ENCODE data around the gene ENOPH1. TPM values are rescaled to one million over a fixed set of nuclear protein-coding genes. Genes with fewer than 3 reads are reported as not detected.

The ENOPH1 gene
- total RNA-seq, 2 experiments from 2014 or later, result 17.9 to 19.4 TPM

DNA sequence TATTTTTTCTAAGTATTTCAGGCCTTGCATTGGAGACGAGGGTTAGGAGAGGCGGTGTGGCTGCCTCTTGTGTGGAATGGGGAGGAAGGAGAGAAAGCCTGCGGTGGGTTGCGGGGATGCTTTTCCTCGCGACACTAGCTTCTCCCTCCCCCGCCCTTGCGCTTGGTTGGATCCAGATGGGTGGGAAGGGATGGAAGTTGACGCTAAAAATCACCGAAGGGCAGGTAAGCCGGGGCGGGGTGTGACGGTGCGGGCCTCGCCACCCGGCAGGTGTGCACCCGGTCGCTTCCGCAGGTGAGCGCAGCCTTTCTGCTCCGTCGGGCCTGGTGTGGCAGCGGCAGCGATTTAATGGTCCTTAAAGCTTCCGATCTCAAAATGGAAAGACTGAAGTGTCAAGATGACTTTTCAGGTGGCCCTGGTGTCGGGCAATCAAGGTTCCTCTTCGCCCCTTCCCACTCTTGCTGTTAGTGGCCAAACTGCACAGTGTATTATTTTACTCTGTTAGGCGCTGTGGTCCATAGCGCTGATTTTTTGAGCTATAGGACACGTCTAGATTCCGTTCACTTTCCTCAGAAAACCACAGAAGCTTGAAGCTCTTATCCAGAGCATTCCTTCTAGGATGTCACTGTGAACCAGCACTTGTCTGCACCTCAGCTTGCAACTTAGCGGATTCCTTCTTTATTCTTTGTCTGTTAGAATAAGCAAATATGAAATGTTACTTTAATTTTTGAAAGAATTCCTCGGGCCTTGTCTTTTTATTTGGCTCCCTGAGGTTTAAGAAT, 765 bp downstream of the ENOPH1 start:
- peaks cover 78% of the 10 kb centered on the region for H3K4me1 Mint-ChIP-seq (ENCODE audit: low read depth)
- TF ChIP-seq, protein P1, sequence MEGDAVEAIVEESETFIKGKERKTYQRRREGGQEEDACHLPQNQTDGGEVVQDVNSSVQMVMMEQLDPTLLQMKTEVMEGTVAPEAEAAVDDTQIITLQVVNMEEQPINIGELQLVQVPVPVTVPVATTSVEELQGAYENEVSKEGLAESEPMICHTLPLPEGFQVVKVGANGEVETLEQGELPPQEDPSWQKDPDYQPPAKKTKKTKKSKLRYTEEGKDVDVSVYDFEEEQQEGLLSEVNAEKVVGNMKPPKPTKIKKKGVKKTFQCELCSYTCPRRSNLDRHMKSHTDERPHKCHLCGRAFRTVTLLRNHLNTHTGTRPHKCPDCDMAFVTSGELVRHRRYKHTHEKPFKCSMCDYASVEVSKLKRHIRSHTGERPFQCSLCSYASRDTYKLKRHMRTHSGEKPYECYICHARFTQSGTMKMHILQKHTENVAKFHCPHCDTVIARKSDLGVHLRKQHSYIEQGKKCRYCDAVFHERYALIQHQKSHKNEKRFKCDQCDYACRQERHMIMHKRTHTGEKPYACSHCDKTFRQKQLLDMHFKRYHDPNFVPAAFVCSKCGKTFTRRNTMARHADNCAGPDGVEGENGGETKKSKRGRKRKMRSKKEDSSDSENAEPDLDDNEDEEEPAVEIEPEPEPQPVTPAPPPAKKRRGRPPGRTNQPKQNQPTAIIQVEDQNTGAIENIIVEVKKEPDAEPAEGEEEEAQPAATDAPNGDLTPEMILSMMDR (IDR thresholded peaks at IDR 0.05), result no peak
- peak; percentile 11 for ATAC-seq (ENCODE audit: poor library complexity)
- Histone ChIP-seq H3K27me3 (ENCODE audit: control insufficient read depth in 1 of 2, insufficient read depth in 2 of 2, low read length in 2 of 2) (no peaks in the 10 kb centered on the region), H3K9me3 (ENCODE audit: control insufficient read depth in 1 of 2, insufficient read depth in 1 of 2, low read length in 2 of 2) (no peaks in the 10 kb centered on the region), H3K36me3 (ENCODE audit: insufficient read depth, low read length) (peaks cover 25% of the 10 kb centered on the region), H3K4me3 (ENCODE audit: low read length) (peak overlapping the region; percentile 93), H3K4me1 (ENCODE audit: insufficient read depth, low read length) (peaks cover 36% of the 10 kb centered on the region), H3K27ac (ENCODE audit: low read depth in 1 of 2, low read length in 2 of 2) (peak overlapping the region; percentile 98 to 99)
- ChIA-PET POLR2A (interaction anchor here (1.0 to 5.8 kb wide), 8 partner anchors 9 to 1023 kb away, joined by 3 to 277 read pairs (median 4); partner anchors contain the start of genes COPS4, HELQ, HNRNPD and MRPS18C), CTCF (interaction anchor here (1.7 kb wide), 1 partner anchor 52 kb away, joined by 6 read pairs; no protein-coding TSS in a partner anchor)
- intact Hi-C loops (cut with DNase I, micrococcal nuclease), result loop anchor here (2.0 to 10.0 kb wide), 5 partner anchors 146 to 1054 kb away; partner anchors contain the start of genes ABRAXAS1 (in 1 of the 2), COPS4 (in 1 of the 2), HELQ (in 1 of the 2) and MRPS18C (in 1 of the 2)
- peak; percentile 17 to 74 (median 45) for DNase-seq
- peaks cover 4% of the 10 kb centered on the region for H3K27me3 Mint-ChIP-seq
- peaks cover 74% of the 10 kb centered on the region for H3K36me3 Mint-ChIP-seq (ENCODE audit: low read depth)
- H3K27ac Mint-ChIP-seq, result peak overlapping the region; percentile 99
- no peaks in the 10 kb centered on the region for H3K9me3 Mint-ChIP-seq
- peak overlapping the region; percentile 100 for H3K4me3 Mint-ChIP-seq

DNA sequence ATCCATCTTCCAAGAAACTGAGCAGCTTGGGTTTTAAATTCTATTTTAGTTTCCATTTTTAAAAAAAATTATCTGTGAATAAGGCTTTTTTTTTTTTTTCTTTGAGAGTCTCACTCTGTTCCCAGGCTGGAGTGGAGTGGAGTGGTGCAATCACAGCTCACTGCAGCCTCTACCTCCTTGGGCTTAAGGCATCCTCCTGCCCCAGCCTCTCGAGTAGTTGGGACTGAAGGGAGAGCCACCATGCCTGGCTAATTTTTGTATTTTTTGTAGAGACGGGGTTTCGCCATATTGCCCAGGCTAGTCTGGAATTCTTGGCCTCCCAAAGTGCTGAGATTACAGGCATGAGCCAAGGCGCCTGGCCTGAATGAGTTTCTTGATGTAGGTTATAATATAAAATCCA, 1.4 kb downstream of the ENOPH1 start:
- no peaks in the 10 kb centered on the region for H3K9me3 ChIP-seq (ENCODE audit: control insufficient read depth in 1 of 2, insufficient read depth in 1 of 2, low read length in 2 of 2)
- Mint-ChIP-seq H3K9me3 (no peaks in the 10 kb centered on the region), H3K4me1 (ENCODE audit: low read depth) (peaks cover 76% of the 10 kb centered on the region), H3K27ac (peak overlapping the region; percentile 99), H3K4me3 (peak overlapping the region; percentile 100), H3K36me3 (ENCODE audit: low read depth) (peaks cover 71% of the 10 kb centered on the region), H3K27me3 (peaks cover 4% of the 10 kb centered on the region)
- TF ChIP-seq, protein P1 (IDR thresholded peaks at IDR 0.05), result no peak
- peaks cover 22% of the 10 kb centered on the region for H3K36me3 ChIP-seq (ENCODE audit: insufficient read depth, low read length)
- H3K27me3 ChIP-seq (ENCODE audit: control insufficient read depth in 1 of 2, insufficient read depth in 2 of 2, low read length in 2 of 2), result no peaks in the 10 kb centered on the region
- peaks cover 37% of the 10 kb centered on the region for H3K4me1 ChIP-seq (ENCODE audit: insufficient read depth, low read length)
- DNase-seq (no peak), ATAC-seq (ENCODE audit: poor library complexity) (no peak)
- no peak overlapping the region for H3K27ac ChIP-seq (ENCODE audit: low read depth in 1 of 2, low read length in 2 of 2)
- ChIA-PET POLR2A (interaction anchor here (1.0 to 5.8 kb wide), 5 partner anchors 9 to 960 kb away, joined by 3 to 277 read pairs (median 4); partner anchors contain the start of genes COPS4 and HNRNPD), CTCF (interaction anchor here (0.7 to 1.7 kb wide), 2 partner anchors 34 to 52 kb away, joined by 3 to 6 read pairs; no protein-coding TSS in a partner anchor)
- intact Hi-C loops (cut with DNase I, micrococcal nuclease), result loop anchor here (2.0 to 10.0 kb wide), 5 partner anchors 147 to 1053 kb away; partner anchors contain the start of genes ABRAXAS1 (in 1 of the 2), COPS4 (in 1 of the 2), HELQ (in 1 of the 2) and MRPS18C (in 1 of the 2)
- H3K4me3 ChIP-seq (ENCODE audit: low read length), result no peak overlapping the region

DNA sequence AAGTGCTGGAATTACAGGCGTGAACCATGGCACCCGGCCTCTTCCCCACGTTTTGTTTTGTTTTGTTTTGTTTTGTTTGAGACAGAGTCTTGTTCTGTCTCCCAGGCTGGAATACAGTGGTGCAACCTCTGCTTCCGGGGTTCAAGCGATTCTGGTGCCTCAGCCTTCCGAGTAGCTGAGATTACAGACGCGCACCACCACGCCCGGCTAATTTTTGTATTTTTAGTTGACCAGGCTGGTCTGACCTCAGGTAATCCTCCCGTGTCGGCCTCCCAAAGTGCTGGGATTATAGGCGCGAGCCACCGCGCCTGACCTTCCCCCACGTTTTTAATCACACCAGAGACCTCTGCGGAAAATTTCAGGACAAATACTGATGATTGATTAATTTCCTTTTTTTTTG, 2.2 kb downstream of the ENOPH1 start:
- Mint-ChIP-seq H3K4me3 (peak overlapping the region; percentile 100), H3K36me3 (ENCODE audit: low read depth) (peaks cover 71% of the 10 kb centered on the region), H3K27ac (peak overlapping the region; percentile 2), H3K9me3 (no peaks in the 10 kb centered on the region), H3K4me1 (ENCODE audit: low read depth) (peaks cover 76% of the 10 kb centered on the region), H3K27me3 (peaks cover 4% of the 10 kb centered on the region)
- peaks cover 15% of the 10 kb centered on the region for H3K36me3 ChIP-seq (ENCODE audit: insufficient read depth, low read length)
- peaks cover 36% of the 10 kb centered on the region for H3K4me1 ChIP-seq (ENCODE audit: insufficient read depth, low read length)
- H3K4me3 ChIP-seq (ENCODE audit: low read length), result no peak overlapping the region
- no peak for ATAC-seq (ENCODE audit: poor library complexity)
- H3K27me3 ChIP-seq (ENCODE audit: control insufficient read depth in 1 of 2, insufficient read depth in 2 of 2, low read length in 2 of 2), result no peaks in the 10 kb centered on the region
- POLR2A ChIA-PET, result no interaction called here
- intact Hi-C loops (cut with DNase I, micrococcal nuclease), result loop anchor here in 1 of 2 experiments (5.0 to 10.0 kb wide), 4 partner anchors 470 to 1052 kb away; partner anchors contain the start of genes ABRAXAS1, COPS4, HELQ and MRPS18C
- CTCF ChIA-PET, result no interaction called here
- no peak for DNase-seq
- TF ChIP-seq, protein P1 (IDR thresholded peaks at IDR 0.05), result no peak
- H3K27ac ChIP-seq (ENCODE audit: low read depth in 1 of 2, low read length in 2 of 2), result no peak overlapping the region
- H3K9me3 ChIP-seq (ENCODE audit: control insufficient read depth in 1 of 2, insufficient read depth in 1 of 2, low read length in 2 of 2), result no peaks in the 10 kb centered on the region
